Stimulated activated CD4-positive, alpha-beta T cell treated with anti-CD3 and anti-CD28 coated beads, Interleukin-12 subunit alpha, Interleukin-12 subunit beta, amount 100 ng/mL, for 4 hours (primary cell): ENCODE results near the gene AZGP1.
A peak's percentile ranks its signal among the peaks of the same experiment; 100 is the strongest.
"Not testable (repeated sequence)": the region's sequence is repeated elsewhere in the genome, so short reads cannot be mapped to it uniquely, and the experiment has no call there.

ENCODE experiments used
- DNase-seq: peaks from one replicate; pipeline ENCODE4 v3.0.0-alpha.2; 2020

Gene AZGP1

DNA sequence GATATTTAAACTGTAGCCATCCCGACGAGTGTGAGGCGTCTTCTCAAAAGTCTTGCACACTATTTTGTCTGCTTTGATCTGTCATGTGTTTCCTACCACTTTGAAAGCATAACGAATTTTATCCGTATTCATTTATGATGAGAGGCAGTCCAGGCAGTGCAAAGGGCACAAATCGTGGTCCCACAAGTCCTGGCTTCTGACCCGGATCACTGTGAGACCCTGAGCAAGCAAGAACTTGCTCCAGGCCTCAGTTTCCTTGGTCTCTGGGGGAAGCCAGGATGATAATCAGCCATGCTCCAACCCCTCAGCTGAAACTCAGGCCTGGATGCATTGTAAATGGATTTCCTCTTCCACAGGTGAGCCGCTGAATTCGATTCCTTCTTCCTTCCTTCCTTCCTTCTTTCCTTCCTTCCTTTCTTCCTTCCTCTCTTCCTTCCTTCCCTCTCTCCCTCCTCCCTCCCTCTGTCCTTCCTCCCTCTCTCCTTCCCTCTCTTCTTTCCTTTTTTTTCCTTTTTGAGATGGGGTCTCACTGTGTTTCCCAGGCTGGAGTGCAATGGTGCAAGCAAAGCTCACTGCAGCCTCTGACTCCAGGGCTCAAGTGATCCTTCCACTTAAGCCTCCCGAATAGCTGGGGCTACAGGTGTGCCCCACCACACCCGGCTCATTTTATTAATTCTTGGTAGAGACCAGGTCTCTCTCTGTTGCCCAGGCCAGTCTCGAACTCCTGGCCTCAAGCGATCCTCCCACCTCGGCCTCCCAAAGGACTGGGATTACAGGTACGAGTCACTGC lies 21.1 kb upstream of the AZGP1 start:
- no peak for DNase-seq

DNA sequence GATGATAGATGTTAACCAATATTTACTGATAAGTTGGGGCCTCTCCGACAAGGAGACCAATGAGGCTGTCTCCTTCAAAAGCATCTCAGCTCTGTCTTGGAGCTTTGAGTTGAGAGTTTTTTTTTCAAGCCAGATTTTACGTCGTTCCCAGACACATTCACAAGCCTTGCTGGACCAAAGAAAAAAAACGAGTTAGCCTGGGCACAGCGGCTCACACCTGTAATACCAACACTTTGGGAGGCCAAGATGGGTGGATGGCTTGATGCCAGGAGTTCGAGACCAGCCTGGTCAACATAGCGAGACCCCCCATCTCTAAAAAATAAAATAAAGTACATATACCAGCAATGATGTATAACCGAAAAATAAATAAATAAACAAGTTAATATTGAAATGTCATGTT lies 19.0 kb upstream of the AZGP1 start:
- no peak for DNase-seq

GRCh38 chr7:99992330-99993038 lies 16.7 kb upstream of the AZGP1 start:
- no peak for DNase-seq

DNA sequence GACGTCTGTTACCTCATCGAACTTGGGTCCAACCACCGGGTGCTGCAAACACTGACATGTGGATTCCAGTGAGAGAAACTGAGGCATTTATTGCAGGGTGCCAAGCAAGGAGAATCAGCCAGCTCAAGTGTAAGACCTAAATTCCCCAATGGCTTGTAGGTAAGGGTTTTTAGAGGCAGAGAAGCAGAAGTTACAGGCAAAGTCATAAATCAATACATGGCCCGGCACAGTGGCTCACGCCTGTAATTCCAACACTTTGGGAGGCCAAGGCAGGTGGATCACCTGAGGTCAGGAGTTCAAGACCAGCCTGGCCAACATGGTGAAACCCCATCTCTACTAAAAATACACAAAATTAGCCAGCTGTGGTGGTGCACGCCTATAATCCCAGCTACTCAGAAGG lies 15.7 kb upstream of the AZGP1 start:
- not testable (repeated sequence) for DNase-seq

DNA sequence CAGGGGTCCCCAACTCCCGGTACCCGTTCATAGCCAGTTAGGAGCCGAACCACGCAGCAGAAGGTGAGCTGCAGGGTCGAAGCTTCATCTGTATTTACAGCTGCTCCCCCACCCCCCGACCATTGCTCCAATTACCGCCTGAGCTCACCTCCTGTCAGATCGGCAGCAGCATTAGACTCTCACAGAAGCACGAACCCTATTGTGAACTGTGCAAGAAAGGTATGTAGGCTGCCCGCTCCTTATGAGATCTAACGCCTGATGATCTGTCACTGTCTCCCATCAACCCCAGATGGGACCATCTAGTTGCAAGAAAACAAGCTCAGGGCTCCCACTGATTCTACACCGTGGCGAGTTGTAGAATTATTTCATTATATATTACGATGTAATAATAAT lies 14.6 kb upstream of the AZGP1 start:
- DNase-seq: no peak

DNA sequence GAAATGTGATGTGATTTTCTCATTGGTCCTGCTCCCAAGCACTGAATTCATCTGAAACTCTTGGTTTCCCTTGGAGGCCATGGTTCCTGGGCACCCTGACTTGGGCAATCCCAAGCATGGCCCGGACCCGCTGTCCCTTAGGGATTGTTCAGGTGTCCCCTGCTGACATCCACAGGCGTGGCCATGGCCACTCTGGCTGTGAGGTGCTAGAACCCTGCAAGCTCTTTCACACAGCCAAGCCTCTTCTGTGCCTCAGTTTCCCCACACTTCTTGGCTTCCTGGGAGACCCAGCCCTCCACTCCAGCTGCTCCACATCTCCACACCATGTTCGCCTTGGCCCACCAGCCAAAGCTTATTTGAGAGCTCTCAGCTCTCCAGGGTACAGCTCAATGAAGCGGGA lies 12.0 kb upstream of the AZGP1 start:
- no peak for DNase-seq

GRCh38 chr7:99987306-99987705 lies 11.5 kb upstream of the AZGP1 start:
- not testable (repeated sequence) for DNase-seq

GRCh38 chr7:99984593-99984992 lies 8.8 kb upstream of the AZGP1 start:
- no peak for DNase-seq

DNA sequence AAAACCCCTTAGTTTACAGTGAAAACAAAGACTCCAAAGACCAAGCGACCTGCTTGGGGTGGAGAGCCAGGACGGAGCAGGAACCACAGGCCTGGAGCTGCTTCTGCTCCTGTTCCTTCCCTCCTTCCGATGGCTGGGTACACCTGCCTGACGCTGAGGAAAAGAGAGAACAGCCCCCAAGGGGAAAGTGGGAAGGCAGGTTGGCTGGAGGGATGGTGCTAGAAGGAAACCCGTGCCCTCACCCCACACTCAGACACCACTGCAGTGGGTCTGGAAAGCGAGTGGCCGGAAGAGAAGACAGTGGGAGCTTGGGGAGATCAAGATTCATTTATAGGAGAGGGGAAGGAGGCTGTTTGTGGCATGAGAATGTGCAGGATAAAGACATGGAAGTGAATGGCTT lies 5.2 kb upstream of the AZGP1 start:
- not testable (repeated sequence) for DNase-seq

GRCh38 chr7:99980448-99980872 lies 4.6 kb upstream of the AZGP1 start:
- not testable (repeated sequence) for DNase-seq

GRCh38 chr7:99979814-99980225 lies 4.0 kb upstream of the AZGP1 start:
- peak; percentile 62 for DNase-seq

- DNase-seq: no peak
Observed at GRCh38 chr7:99976626-99977025, 795 bp upstream of the AZGP1 start.

DNA sequence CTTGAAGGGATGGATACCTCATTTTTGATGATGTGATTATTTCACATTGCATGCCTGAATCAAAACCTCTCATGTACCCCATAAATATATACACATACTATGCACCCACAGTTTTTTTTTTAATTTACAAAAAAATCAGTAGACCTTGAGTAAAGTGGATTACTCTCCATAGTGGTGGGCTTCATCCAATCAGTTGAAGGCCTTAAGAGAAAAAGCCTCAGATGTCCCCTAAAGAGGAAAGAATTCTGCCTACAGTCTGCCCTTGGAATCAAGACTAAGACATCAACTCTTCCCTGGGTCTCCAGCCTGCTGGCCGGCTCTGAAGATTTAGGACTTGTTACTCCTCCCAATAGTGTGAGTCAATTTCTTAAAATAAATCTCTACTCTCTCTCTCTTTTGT lies 1.1 kb downstream of the AZGP1 start:
- DNase-seq: no peak

DNA sequence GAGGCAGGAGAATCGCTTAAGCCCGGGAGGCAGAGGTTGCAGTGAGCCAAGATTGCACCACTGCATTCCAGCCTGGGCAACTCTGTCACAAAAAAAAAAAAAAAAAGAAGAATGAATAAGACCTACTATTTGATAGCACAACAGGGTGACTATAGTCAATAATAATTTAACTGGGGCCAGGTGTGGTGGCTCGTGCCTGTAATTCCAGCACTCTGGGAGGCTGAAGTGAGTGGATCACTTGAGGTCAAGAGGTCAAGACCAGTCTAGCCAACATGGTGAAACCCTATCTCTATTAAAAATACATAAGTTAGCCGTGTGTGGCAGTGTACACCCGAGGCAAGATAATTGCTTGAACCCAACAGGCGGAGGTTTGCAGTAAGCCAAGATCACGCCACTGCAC lies 2.0 kb downstream of the AZGP1 start:
- DNase-seq: not testable (repeated sequence)

DNA sequence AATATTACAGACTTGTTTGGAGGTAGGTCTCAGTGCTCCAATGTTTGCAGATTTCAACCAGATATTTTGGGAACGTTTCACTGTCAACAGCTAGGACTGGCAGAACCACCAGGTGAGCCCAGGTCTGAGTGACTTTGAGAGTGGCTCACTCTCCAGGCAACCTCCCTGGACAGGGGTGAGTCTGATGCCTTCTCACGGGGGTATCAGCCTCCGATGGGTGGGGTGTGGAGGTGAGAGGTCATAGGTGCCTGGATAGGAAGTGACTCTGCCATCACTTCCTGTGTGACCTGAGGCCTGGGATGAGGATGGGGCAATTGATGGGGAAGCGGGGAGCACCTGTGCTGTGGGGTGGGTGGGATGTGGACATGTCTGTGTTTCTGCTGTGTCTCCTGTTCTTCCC lies 4.6 kb downstream of the AZGP1 start:
- DNase-seq: no peak

DNA sequence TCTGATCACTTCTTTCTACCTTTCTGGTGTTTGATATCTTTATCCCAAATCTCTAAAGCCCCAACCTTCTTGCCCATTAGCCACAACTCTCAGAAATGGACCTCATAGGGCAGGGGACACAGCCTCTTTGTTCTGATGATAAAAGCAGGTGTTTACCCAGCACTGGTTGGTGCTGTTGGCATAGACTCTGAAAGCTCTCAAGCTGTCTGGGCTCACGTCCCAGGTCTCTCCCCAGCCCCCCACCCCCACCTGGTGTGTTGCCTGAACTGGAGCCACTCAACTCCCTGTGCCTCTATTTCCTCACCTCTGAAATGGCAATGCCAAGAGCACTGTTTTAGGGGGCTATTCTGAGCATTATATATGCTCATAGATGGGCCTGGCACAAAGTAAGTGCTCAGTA lies 6.0 kb downstream of the AZGP1 start:
- DNase-seq: not testable (repeated sequence)

GRCh38 chr7:99969298-99969697 lies 6.5 kb downstream of the AZGP1 start:
- no peak for DNase-seq

DNA sequence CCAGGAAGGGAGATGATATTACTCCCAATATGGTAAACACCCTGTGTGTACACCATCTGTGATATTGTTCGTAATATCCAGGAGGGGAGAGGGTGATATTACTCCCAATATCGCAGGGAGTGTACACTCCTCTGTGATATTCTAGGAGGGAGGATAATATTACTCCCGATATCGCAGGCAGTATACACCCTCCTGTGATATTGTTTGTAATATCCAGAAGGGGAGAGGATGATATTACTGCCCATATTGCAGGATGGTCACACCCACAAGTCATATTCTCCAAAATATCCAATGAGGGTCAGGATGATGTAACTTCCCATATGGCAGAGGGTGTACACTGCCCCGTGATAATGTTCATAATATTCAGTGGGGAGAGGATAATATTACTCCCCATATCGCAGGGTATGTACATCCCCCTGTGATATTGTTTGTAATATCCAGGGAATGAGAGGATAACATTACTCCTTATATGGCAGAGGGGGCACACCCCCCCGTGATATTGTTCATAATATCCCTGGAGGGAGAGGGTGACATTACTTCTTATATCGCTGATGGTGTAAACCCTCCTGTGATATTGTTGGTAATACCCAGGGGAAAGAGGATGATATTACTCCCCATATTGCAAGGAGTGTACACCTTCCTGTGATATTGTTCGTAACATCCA lies 17.1 kb downstream of the AZGP1 start:
- no peak for DNase-seq

DNA sequence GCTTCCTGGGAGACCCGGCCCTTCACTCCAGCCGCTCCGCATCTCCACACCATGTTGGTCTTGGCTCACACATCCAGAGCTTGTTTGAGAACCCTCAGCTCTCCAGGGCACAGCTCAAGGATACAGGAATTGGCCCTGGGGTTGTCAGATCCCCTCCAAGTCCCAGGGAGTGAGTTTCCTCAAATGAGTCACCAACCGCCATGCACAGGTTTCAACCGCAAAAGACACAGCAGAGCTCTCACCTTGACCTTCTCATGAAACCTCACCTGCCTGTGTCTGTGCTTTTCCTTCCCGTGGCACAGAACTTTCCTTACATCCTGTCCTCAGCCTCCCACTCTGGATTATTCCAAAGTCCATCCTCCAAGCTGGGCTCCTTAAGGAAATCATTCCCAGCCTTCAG lies 20.6 kb downstream of the AZGP1 start:
- DNase-seq: no peak

DNA sequence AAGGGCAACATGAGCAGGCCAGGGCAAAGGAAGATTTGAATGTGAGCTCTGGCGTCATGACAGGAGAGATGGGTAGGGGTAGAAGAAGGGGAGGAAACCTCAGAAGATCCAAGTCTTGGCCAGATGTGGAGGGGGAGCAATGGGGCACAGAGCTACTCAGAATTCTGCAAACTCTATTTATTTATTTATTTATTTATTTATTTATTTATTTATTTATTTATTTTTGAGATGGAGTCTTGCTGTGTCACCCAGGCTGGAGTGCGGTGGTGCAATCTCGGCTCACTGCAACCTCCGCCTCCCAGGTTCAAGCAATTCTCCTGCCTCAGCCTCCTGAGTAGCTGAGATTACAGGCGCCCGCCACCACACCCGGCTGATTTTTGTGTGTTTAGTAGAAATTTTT lies 21.2 kb downstream of the AZGP1 start:
- not testable (repeated sequence) for DNase-seq

DNA sequence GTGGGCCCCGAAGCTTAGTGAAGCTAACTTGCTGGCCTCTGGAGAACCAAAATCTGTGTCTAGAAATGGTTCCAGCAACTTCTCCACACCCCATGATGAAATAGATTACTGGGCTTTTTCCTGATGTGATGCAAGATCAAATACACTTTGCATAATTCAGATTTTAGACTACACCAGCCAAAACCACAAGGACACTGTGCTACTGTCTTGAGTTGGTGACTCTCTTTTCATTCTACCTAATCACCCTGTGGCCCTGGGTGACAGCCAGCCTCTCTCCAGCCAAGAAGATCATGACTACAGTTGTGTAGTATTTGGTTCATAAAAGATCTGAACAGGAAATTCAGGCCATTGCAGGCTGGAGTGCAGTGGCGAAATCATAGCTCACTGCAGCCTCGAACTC lies 22.2 kb downstream of the AZGP1 start:
- no peak for DNase-seq

GRCh38 chr7:99952649-99953048 lies 23.2 kb downstream of the AZGP1 start:
- not testable (repeated sequence) for DNase-seq

- DNase-seq: not testable (repeated sequence)
Observed at GRCh38 chr7:99950819-99951218, 25.0 kb downstream of the AZGP1 start.

GRCh38 chr7:99949645-99950228 lies 26.1 kb downstream of the AZGP1 start:
- no peak for DNase-seq
